B cell (primary cell): ENCODE measurements around the gene PLA2G2E. TPM values are rescaled to one million over a fixed set of nuclear protein-coding genes. Genes with fewer than 3 reads are reported as not detected.

Experiments
- ATAC-seq: fragments of 200-7000 bp; cut with Tn5 transposase; one replicate; pipeline ENCODE4 v1.10.0; 2021; ENCODE audit warnings: low read depth, mild to moderate bottlenecking, moderate number of reproducible peaks, moderate library complexity
- CTCF ChIA-PET: fragments of 350-600 bp; sonication (Branson Sonifier 250); formaldehyde crosslinking; loops from one replicate; lab custom pipeline; 2021; ENCODE audit warnings: antibody characterized with exemption, inconsistent platforms; lab: Charles Lee
- POLR2A ChIA-PET: fragments of 350-600 bp; sonication (Branson Sonifier 250); formaldehyde crosslinking; loops from one replicate; lab custom pipeline; 2021; ENCODE audit warnings: antibody characterized with exemption; lab: Charles Lee
- DNase-seq: peaks from one replicate; pipeline ENCODE4 v3.0.0; 2013
- H2AFZ ChIP-seq: 2 replicates; pipeline ENCODE4 v1.6.1; 2012; ENCODE audit warnings: mild to moderate bottlenecking, low read depth, low read length; ENCODE audit not compliant: insufficient read depth, poor library complexity, severe bottlenecking
- H3K27ac ChIP-seq, 2 donors: 1 replicate in 1 of 2; 2 replicates in 1 of 2; pipeline ENCODE4 v1.5.1; 2012 to 2013; ENCODE audit warnings: low read length in 2 of 2, mild to moderate bottlenecking in 2 of 2, moderate library complexity in 1 of 2
- H3K27me3 ChIP-seq, 4 experiments: fragments of 200-600 bp in 1 of 4; sonication (generic) in 1 of 4; replicated peaks in 1 of 4; 1 replicate in 2 of 4; 2 replicates in 2 of 4; pipeline versions ENCODE4 v1.6.1 to v1.7.0; 2013 to 2016; ENCODE audit warnings: low read length in 3 of 4, mild to moderate bottlenecking in 2 of 4, mixed read lengths in 1 of 4, moderate library complexity in 1 of 4; ENCODE audit not compliant: insufficient read depth in 4 of 4, control insufficient read depth in 3 of 4; ENCODE audit errors: control extremely low read depth in 1 of 4
- H3K36me3 ChIP-seq, 2 experiments: replicated peaks in 1 of 2; 1 replicate in 1 of 2; 2 replicates in 1 of 2; pipeline versions ENCODE4 v1.6.1 to v1.7.1; 2013; ENCODE audit warnings: low read length in 1 of 2; ENCODE audit not compliant: insufficient read depth in 2 of 2, control insufficient read depth in 1 of 2; ENCODE audit errors: control extremely low read depth in 1 of 2, extremely low read depth in 1 of 2
- H3K4me1 ChIP-seq, 2 donors: fragments of 200-600 bp in 1 of 2; sonication (generic) in 1 of 2; 1 replicate in 1 of 2; 2 replicates in 1 of 2; pipeline versions ENCODE4 v1.5.1 to v1.6.1; 2013 to 2017; ENCODE audit warnings: low read length in 2 of 2; ENCODE audit not compliant: control insufficient read depth in 2 of 2, insufficient read depth in 2 of 2
- H3K4me2 ChIP-seq: replicated peaks from 2 replicates; pipeline ENCODE3; 2012; ENCODE audit warnings: mild to moderate bottlenecking, low read depth, low read length; ENCODE audit not compliant: poor library complexity, severe bottlenecking
- H3K4me3 ChIP-seq, 5 experiments: fragments of 200-600 bp in 1 of 5; sonication (generic) in 1 of 5; 1 replicate in 3 of 5; 2 replicates in 2 of 5; pipeline versions ENCODE4 v1.5.1 to v1.7.0; 2011 to 2016; ENCODE audit warnings: low read length in 4 of 5, mild to moderate bottlenecking in 4 of 5, low read depth in 2 of 5, control low read depth in 1 of 5, moderate library complexity in 1 of 5; ENCODE audit not compliant: insufficient read depth in 1 of 5; ENCODE audit errors: control extremely low read depth in 1 of 5, extremely low read depth in 1 of 5
- H3K79me2 ChIP-seq: fragments of 200-600 bp; sonication (generic); one replicate; pipeline ENCODE4 v1.6.0; 2016; ENCODE audit warnings: low read length; ENCODE audit not compliant: control insufficient read depth, insufficient read depth
- H3K9ac ChIP-seq: fragments of 200-600 bp; sonication (generic); 2 replicates; pipeline ENCODE4 v1.6.1; 2017; ENCODE audit warnings: mild to moderate bottlenecking, low read length, moderate library complexity
- H3K9me3 ChIP-seq, 3 donors: one replicate each; pipeline versions ENCODE4 v1.6.1 to v1.7.1; 2013; ENCODE audit warnings: low read length in 2 of 3; ENCODE audit not compliant: control insufficient read depth in 2 of 3, insufficient read depth in 1 of 3; ENCODE audit errors: control extremely low read depth in 1 of 3
- H4K20me1 ChIP-seq: 2 replicates; pipeline ENCODE4 v1.6.0; 2012; ENCODE audit warnings: mild to moderate bottlenecking, low read length; ENCODE audit not compliant: insufficient read depth, control insufficient read depth, poor library complexity, severe bottlenecking
- H3K27ac Mint-ChIP-seq: one replicate; pipeline ENCODE4 v1.8.0; 2021; ENCODE audit warnings: mixed read lengths
- H3K27me3 Mint-ChIP-seq: one replicate; pipeline ENCODE4 v1.8.0; 2021; ENCODE audit warnings: mixed read lengths
- H3K4me1 Mint-ChIP-seq: one replicate; pipeline ENCODE4 v1.8.0; 2021; ENCODE audit warnings: mixed read lengths
- H3K4me3 Mint-ChIP-seq: one replicate; pipeline ENCODE4 v1.8.0; 2021; ENCODE audit warnings: mixed read lengths
- H3K9me3 Mint-ChIP-seq: one replicate; pipeline ENCODE4 v1.8.0; 2022; ENCODE audit warnings: mixed read lengths; ENCODE audit not compliant: insufficient read depth
- CTCF ChIP-seq: fragments of 200-600 bp; IDR thresholded peaks from one replicate; pipeline ENCODE4 v1.8.0; 2022; ENCODE audit warnings: antibody characterized with exemption, mild to moderate bottlenecking
- EZH2 ChIP-seq: IDR thresholded peaks from 2 replicates; pipeline ENCODE4 v1.6.1; 2012; ENCODE audit warnings: borderline replicate concordance, low read depth, mild to moderate bottlenecking, moderate library complexity, low read length; ENCODE audit not compliant: insufficient read depth, poor library complexity, severe bottlenecking
- WGBS: methylation state at CpG from one replicate; pipeline ENCODE4 v1.1.5; 2013; ENCODE audit warnings: missing lambda C conversion rate; ENCODE audit not compliant: insufficient coverage; 5-methylcytosine and 5-hydroxymethylcytosine counted together
- intact Hi-C: fragments of 100-400 bp; cut with micrococcal nuclease; formaldehyde crosslinking; loops from one replicate; pipeline ENCODE4 v1.10.0; 2022
- polyA plus RNA-seq: library from polyadenylated mRNA; depleted of rRNA; stranded (reverse); fragments of >200 nt; gene quantifications from 2 replicates; pipeline ENCODE4 v1.2.3, GENCODE V29; 2012
- total RNA-seq, 2 donors: library from RNA; stranded (reverse); fragments of 120-200 nt in 1 of 2; gene quantifications; 1 replicate in 1 of 2; 2 replicates in 1 of 2; pipeline versions ENCODE4 v1.2.3 to v1.2.4, GENCODE V29; 2013 to 2022

Gene PLA2G2E
- total and polyA plus RNA-seq, 2 donors (not counting 1 experiment from before 2014, with no cell fraction given): not detected

GRCh38 chr1:19954059-19954458 is 30.6 kb upstream of the PLA2G2E start:
- DNase-seq (no peak), ATAC-seq (no peak)
- Histone ChIP-seq H4K20me1 (no peaks in the 10 kb centered on the region), H3K9me3 (peaks cover 0 to 3% (median 0%) of the 10 kb centered on the region in 3 donors), H3K4me1 (no peaks in the 10 kb centered on the region), H3K27ac (no peak overlapping the region), H3K27me3 (peaks cover 0 to 14% (median 2%) of the 10 kb centered on the region in 4 experiments), H3K79me2 (no peaks in the 10 kb centered on the region), H3K4me2 (no peak overlapping the region), H3K9ac (no peak overlapping the region), H2AFZ (no peak overlapping the region), H3K36me3 (no peaks in the 10 kb centered on the region), H3K4me3 (no peak overlapping the region)
- intact Hi-C loops: no loop called here
- Mint-ChIP-seq H3K27ac (no peak overlapping the region), H3K4me3 (no peak overlapping the region), H3K9me3 (no peaks in the 10 kb centered on the region), H3K4me1 (no peaks in the 10 kb centered on the region), H3K27me3 (peaks cover 34% of the 10 kb centered on the region)
- TF ChIP-seq CTCF (no peak), EZH2 (no peak)
- WGBS: 100% methylated on average over 1 of the region's 2 CpGs
- ChIA-PET CTCF (no interaction called here), POLR2A (no interaction called here)

- Histone ChIP-seq H3K9ac (no peak overlapping the region), H3K9me3 (peaks cover 0 to 3% (median 0%) of the 10 kb centered on the region in 3 donors), H3K79me2 (no peaks in the 10 kb centered on the region), H3K27me3 (peaks cover 0 to 5% (median 2%) of the 10 kb centered on the region in 4 experiments), H3K36me3 (no peaks in the 10 kb centered on the region), H4K20me1 (no peaks in the 10 kb centered on the region), H2AFZ (no peak overlapping the region), H3K4me2 (no peak overlapping the region), H3K4me1 (no peaks in the 10 kb centered on the region), H3K4me3 (no peak overlapping the region), H3K27ac (no peak overlapping the region)
- WGBS: no CpG with 5 or more reads among the region's 2 CpGs
- no peak for ATAC-seq
- no peaks in the 10 kb centered on the region for H3K4me1 Mint-ChIP-seq
- H3K4me3 Mint-ChIP-seq: no peak overlapping the region
- H3K9me3 Mint-ChIP-seq: no peaks in the 10 kb centered on the region
- CTCF ChIA-PET: no interaction called here
- intact Hi-C loops: no loop called here
- peaks cover 43% of the 10 kb centered on the region for H3K27me3 Mint-ChIP-seq
- no peak overlapping the region for H3K27ac Mint-ChIP-seq
- POLR2A ChIA-PET: no interaction called here
- DNase-seq: no peak
- TF ChIP-seq CTCF: no peak
- TF ChIP-seq EZH2: no peak
Observed at GRCh38 chr1:19949016-19949415, 25.6 kb upstream of the PLA2G2E start.
